DOHH2 (cell line): ENCODE measurements around the gene PMP22.

Experiments
- EZH2phosphoT487 ChIP-seq: fragments of 200-600 bp; sonication (generic); IDR thresholded peaks from 2 replicates; pipeline ENCODE4 v1.6.1; 2017; ENCODE audit warnings: borderline replicate concordance, mild to moderate bottlenecking, antibody characterized with exemption, low read length, moderate library complexity, mixed read lengths
- TF ChIP-seq, protein P1 (sequence below): fragments of 200-600 bp; sonication (generic); IDR thresholded peaks from one replicate; pipeline ENCODE4 v1.5.1; 2014; ENCODE audit warnings: antibody characterized with exemption, mild to moderate bottlenecking, low read depth, low read length; ENCODE audit not compliant: poor library complexity, severe bottlenecking

DNA sequence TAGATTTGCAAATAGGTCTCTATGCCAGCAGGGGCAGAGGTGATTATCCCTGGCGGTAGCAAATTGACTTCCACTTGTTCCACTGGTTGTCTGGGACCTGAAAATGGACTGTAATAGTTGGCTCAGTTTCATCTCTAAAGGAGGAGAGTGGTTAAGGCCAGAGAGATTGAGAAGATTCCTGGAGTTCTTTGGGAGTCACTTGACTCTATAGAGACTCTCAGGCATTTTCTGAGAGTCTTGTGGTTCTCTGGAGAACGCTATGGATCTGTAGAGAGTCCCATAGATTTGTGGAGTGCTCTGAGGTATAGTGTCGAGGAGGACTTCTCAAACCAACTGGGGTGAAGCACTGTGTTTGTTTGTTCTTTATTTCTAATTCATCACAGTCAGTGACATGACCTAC is 8.9 kb upstream of the PMP22 start:
- TF ChIP-seq, protein P1, sequence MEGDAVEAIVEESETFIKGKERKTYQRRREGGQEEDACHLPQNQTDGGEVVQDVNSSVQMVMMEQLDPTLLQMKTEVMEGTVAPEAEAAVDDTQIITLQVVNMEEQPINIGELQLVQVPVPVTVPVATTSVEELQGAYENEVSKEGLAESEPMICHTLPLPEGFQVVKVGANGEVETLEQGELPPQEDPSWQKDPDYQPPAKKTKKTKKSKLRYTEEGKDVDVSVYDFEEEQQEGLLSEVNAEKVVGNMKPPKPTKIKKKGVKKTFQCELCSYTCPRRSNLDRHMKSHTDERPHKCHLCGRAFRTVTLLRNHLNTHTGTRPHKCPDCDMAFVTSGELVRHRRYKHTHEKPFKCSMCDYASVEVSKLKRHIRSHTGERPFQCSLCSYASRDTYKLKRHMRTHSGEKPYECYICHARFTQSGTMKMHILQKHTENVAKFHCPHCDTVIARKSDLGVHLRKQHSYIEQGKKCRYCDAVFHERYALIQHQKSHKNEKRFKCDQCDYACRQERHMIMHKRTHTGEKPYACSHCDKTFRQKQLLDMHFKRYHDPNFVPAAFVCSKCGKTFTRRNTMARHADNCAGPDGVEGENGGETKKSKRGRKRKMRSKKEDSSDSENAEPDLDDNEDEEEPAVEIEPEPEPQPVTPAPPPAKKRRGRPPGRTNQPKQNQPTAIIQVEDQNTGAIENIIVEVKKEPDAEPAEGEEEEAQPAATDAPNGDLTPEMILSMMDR: no peak
- no peak for TF ChIP-seq EZH2phosphoT487
